GM03348 (cell line): ENCODE results near the gene TBC1D5.

ENCODE experiments used
- DNase-seq: peaks from one replicate; pipeline ENCODE4 v3.0.0; 2012; ENCODE audit warnings: low spot score

TBC1D5 gene

DNA sequence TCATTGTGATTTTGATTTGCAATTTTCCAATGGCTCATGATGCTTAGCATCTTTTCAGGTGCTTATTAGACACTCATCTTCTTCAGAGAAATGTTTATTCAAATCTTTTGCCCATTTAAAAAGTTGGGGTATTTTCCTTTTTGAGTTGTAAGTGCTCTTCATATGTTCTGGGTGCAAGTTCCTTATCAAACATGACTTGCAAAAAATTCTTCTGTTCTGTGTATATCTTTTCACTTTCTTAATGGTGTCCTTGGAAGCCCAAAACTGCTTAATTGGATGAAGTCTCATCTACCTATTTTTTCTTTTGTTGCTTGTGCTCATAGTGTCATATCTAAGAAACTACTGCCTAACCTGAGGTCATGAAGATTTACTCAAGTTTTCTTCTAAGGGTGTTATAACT, 524.8 kb downstream of the TBC1D5 start:
- DNase-seq, result no peak

- DNase-seq, result no peak
These were observed 529.3 kb downstream of the TBC1D5 start for GRCh38 chr3:17213102-17213501.

DNA sequence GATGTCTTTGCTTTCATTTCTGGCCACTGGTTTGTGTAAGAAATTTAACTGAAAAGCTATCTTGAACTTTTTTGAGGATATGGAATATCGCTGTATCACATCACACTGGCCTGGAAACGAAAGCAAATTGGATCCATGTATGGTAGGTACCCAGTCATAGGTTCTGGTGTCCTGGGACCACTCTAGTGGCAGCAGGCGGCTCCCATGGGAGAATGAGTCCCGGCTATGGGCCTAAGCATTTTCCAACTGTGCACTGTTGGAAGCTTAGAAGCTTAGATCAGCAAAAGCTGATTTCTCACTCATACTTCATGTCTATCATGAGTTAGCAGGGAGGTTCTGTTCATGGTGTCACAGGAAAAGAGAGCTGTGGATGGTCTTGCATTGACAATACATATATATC, 534.5 kb downstream of the TBC1D5 start:
- DNase-seq, result no peak

GRCh38 chr3:17207019-17207418, 535.4 kb downstream of the TBC1D5 start:
- DNase-seq, result peak; percentile 19

DNA sequence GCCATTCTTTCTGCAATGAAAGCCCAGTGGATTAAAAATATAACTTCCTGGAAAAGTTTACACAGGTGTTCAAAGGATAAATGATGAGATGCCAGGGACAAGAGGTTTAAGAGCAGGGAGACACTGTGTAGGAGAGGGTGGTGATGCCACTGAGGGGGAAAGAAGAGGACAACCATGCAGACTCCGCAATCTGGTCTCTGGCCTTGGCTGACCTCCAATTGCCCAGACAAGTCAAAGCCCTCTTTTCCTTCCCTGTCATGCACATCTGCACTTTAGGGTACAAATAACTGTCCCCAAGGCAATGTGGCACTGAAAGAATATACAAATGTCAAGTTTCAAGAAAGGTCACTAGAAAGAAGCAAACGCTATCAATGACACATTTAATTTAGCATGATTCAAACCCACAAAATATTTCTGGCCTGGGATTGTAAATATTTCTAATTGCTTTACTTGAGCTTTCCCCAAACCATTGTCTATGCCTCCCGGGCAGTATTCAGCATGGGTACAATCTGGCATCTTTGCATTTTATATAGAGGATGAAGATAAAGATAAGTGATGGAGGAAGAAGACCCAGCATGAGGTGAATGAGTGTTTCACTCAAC, 538.3 kb downstream of the TBC1D5 start:
- no peak for DNase-seq

DNA sequence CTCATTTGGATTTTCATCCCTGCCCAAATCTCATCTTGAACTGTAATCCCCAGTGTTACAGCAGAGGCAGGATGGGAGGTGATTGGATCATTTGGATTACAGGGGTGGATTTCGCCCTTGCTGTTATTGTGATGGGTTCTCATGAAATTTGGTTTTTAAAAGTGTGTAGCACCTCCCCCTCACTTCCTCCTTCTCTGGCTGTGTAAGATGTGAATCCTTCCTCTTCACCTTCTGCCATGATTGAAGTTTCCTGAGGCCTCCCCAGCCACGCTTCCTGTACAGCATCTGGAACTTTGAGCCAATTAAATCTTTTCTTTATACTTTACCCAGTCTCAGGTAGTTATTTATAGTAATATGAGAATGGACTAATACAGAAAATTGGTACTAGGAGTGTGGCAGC, 540.9 kb downstream of the TBC1D5 start:
- DNase-seq, result no peak

GRCh38 chr3:17195856-17196604, 546.4 kb downstream of the TBC1D5 start:
- peak; percentile 20 for DNase-seq

GRCh38 chr3:17195192-17195611, 547.2 kb downstream of the TBC1D5 start:
- peak; percentile 7 for DNase-seq

GRCh38 chr3:17194116-17194515, 548.3 kb downstream of the TBC1D5 start:
- DNase-seq, result no peak

DNA sequence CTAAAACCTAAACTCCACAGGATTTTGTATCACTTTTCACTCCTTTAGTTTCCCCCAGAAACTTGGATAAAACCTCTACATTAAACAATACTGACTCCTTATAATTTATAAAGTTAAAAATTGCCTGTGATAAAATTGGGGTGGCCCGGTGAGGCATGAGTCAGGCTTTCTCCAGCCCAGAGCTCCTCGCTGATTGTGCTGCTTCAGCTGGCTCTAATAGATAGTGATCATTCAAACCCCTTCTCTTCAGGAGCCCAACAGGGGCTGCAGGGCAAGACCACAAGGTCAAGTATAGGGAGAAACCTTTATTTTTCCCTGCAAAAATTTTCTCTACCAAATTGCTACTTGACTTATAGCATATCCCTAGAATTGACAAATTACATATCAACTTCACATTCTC, 549.4 kb downstream of the TBC1D5 start:
- no peak for DNase-seq

DNA sequence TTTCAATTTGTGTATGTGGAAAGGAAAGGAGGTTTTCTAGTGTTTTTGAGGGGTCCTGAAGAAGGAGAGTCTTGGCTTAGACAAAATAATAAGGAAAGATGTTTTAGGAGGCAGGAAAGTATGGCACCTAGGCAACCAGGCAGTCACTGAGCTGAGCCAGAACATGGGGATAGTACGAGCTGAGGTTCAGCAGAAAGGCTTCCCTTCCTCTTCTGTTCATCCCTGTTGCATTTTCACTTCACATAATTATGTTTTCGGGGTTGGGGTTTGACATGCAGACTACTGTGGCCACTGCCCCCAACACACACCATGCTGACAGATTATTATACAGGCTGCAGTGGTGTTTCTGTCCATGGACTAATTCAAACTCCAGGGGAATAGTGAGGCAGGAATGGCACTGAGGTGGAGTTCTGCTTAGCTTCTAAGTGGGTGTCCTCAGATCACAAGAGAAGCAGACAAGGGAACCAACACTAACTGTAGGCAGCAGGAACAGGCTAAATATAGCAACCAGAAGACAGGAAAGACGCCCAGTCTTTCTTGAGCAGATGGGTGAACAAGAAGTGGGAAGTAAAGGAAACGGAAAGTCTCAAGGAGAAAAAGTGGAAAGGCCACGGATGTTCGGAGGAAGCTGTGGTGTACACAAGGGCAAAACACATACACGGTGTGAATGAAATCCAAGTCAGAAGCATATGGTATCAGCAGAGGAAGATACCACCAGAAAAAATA, 551.9 kb downstream of the TBC1D5 start:
- no peak for DNase-seq

DNA sequence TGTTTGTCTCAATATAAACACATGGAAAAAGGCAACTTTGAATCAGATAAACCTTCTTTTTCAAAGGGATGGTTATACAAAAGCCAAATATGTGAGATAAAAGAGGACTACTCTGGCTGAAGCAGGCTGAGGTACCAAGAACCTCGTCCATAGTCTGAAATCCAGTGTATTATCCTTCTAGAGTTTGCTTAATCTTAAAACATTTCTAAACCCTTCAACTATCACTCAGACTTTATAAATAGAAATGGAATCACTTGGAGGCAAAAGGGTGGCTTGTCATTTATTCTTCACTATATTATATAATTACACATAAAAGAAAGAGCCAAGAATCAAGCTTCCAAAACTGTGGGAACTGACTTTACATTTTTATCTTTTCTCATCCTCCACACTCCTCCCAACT, 554.1 kb downstream of the TBC1D5 start:
- DNase-seq, result no peak

GRCh38 chr3:17187589-17188184, 554.7 kb downstream of the TBC1D5 start:
- no peak for DNase-seq

- DNase-seq, result peak; percentile 31
These were observed 558.4 kb downstream of the TBC1D5 start for GRCh38 chr3:17183951-17184550.

- DNase-seq, result no peak
These were observed 560.3 kb downstream of the TBC1D5 start for GRCh38 chr3:17182166-17182565.

GRCh38 chr3:17181413-17181907, 561.0 kb downstream of the TBC1D5 start:
- no peak for DNase-seq

DNA sequence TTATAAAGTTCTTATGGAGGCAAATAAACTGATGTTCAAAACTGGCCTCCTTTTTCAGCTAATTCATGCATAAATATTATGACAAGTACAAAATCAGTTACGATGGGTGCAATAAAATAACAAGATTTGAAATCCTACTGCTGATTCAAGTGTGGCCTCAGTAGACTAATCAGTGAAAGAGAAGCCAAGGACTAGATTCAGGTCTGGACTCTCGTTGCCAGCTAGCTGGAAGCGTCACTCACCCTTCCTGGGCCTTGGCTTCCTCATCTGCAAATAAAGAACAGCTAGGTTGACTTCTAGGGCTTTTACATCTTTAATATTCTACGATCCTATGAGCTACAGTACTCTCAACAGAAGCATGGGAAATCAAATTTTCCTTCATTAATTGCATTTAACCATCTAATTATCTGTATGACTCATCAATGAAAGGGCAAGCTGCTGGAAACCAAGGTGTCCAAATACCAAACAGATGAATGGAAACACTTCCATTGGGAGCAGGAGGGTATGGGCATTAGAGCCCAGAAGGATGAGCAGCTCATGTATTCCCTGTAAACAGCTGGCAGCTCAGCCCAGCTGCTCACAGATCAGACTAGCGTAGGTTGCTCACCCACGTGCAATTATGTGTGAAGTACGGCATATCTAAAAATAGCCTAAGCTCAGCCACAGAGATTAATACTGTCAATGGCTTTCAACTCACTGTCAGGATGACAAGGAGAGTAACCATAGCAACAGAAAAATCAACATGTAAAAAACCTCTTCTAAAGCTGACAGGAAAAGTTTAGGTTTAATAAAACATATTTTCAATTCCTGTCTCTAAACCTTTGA, 562.8 kb downstream of the TBC1D5 start:
- DNase-seq, result no peak

DNA sequence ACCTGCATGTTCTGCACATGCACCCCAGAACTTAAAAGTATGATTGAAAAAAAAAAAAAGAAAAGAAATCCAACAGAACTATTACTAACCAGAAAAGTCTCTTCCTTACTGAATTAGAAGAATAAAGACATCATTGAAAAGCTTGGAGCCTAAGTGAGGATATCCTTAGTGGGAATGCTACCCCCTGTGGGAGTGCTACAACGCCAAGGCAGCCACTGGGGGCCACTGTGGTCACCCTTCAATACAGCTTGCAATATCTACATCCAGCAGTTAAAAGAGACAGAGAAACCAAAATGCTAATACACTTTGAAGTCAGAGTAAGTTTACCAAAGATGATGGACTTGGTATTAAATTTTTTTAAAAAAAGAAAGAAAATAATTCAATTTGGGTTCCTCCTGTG, 565.7 kb downstream of the TBC1D5 start:
- no peak for DNase-seq

- peak; percentile 75 for DNase-seq
These were observed 567.1 kb downstream of the TBC1D5 start for GRCh38 chr3:17175187-17175807.

DNA sequence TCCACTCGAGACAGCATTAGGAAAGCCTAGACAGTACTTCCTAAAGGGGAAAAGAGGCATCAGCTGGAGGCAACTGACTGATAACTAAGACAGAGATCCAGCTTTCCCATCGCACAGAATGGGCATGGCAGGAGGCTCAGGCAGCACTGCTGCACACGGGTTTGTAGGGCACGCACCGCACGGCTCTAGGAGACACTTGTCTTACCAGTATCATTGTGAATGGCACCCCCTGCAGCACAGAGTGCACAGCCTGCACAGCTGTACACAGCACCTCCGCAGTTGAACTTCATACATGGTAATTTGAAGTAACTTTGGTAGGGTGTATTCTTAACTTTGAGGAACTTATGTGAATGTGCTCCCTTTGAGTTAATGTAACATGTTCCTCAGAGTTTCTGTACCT, 576.1 kb downstream of the TBC1D5 start:
- DNase-seq, result no peak

DNA sequence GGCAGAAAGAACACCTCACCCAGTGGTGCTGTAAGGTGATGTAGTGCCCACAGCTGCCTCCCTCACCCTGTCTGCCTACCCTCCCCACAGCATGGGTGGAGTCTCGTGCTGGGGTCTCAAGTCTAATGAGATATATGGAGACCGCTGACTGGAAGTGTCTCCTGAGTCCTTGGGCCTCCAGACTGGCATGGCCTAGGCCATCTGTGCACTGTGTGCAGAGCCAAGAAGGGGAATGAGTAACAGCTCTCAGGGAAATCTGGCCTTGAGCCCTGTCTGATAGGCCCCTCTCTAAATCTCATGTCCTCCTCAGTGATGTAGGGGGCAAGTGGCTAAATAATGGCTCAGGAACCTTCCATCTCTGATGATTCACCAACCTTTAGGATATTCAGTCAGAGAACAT, 580.3 kb downstream of the TBC1D5 start:
- no peak for DNase-seq
